Hepatic stellate cell (primary cell): ENCODE data around the gene SLC34A2.

Experiments
- DNase-seq: peaks from one replicate; pipeline ENCODE4 v3.0.0; 2011; ENCODE audit warnings: low spot score

Gene SLC34A2

GRCh38 chr4:25725870-25726269, 70.2 kb downstream of the SLC34A2 start:
- DNase-seq: no peak

- DNase-seq: no peak
Observed at GRCh38 chr4:25727711-25728493, 72.3 kb downstream of the SLC34A2 start.
